ENCODE results near the gene PLEKHA8. TPM values are rescaled to one million over a fixed set of nuclear protein-coding genes. Genes with fewer than 3 reads are reported as not detected.

The PLEKHA8 gene
- total RNA-seq, 1 donor from 2014 or later, result 4.8 TPM

- H3K27ac ChIP-seq, result no peak overlapping the region
- H3K4me3 ChIP-seq, result no peak overlapping the region
- intact Hi-C loops (cut with DNase I), result no loop called here
- no peak for DNase-seq (ENCODE audit: low spot score in 2 of 2)
- TF ChIP-seq CTCF (IDR thresholded peaks at IDR 0.05), result no peak
- H3K9me3 ChIP-seq, result no peaks in the 10 kb centered on the region
- peaks cover 25 to 52% of the 10 kb centered on the region in 2 donors for H3K36me3 ChIP-seq
- H3K4me1 ChIP-seq, result peaks cover 0 to 3% of the 10 kb centered on the region in 2 donors
- no peaks in the 10 kb centered on the region for H3K27me3 ChIP-seq
Observed at GRCh38 chr7:30150711-30151110, 122.5 kb downstream of the PLEKHA8 start.

- intact Hi-C loops (cut with DNase I), result no loop called here
Observed at GRCh38 chr7:30154111-30154587, 125.9 kb downstream of the PLEKHA8 start.

GRCh38 chr7:30155481-30155880 lies 127.3 kb downstream of the PLEKHA8 start:
- no peak for TF ChIP-seq CTCF (IDR thresholded peaks at IDR 0.05)
- intact Hi-C loops (cut with DNase I), result no loop called here
- Histone ChIP-seq H3K9me3 (no peaks in the 10 kb centered on the region), H3K27me3 (no peaks in the 10 kb centered on the region), H3K36me3 (peaks cover 23 to 64% of the 10 kb centered on the region in 2 donors), H3K4me1 (no peaks in the 10 kb centered on the region), H3K4me3 (no peak overlapping the region), H3K27ac (no peak overlapping the region)
- DNase-seq (ENCODE audit: low spot score in 2 of 2), result no peak

More at GRCh38 chr7:30154111-30154587, 125.9 kb downstream of the PLEKHA8 start:
- peaks cover 31 to 64% of the 10 kb centered on the region in 2 donors for H3K36me3 ChIP-seq
- no peaks in the 10 kb centered on the region for H3K9me3 ChIP-seq
- no peak overlapping the region for H3K4me3 ChIP-seq
- H3K4me1 ChIP-seq, result no peaks in the 10 kb centered on the region
- no peak overlapping the region for H3K27ac ChIP-seq
- TF ChIP-seq CTCF (IDR thresholded peaks at IDR 0.05), result no peak
- no peak for DNase-seq (ENCODE audit: low spot score in 2 of 2)
- no peaks in the 10 kb centered on the region for H3K27me3 ChIP-seq

- no peak overlapping the region for H3K27ac ChIP-seq
- H3K27me3 ChIP-seq, result no peaks in the 10 kb centered on the region
- H3K4me3 ChIP-seq, result no peak overlapping the region
- intact Hi-C loops (cut with DNase I), result no loop called here
- no peaks in the 10 kb centered on the region for H3K9me3 ChIP-seq
- peaks cover 19 to 57% of the 10 kb centered on the region in 2 donors for H3K36me3 ChIP-seq
- H3K4me1 ChIP-seq, result no peaks in the 10 kb centered on the region
- TF ChIP-seq CTCF (IDR thresholded peaks at IDR 0.05), result no peak
- no peak for DNase-seq (ENCODE audit: low spot score in 2 of 2)
Observed at GRCh38 chr7:30157204-30157603, 129.0 kb downstream of the PLEKHA8 start.

- no peak for DNase-seq (ENCODE audit: low spot score in 2 of 2)
- intact Hi-C loops (cut with DNase I), result no loop called here
- Histone ChIP-seq H3K9me3 (no peaks in the 10 kb centered on the region), H3K27ac (no peak overlapping the region), H3K4me3 (no peak overlapping the region), H3K27me3 (no peaks in the 10 kb centered on the region), H3K4me1 (peaks cover 0 to 3% of the 10 kb centered on the region in 2 donors), H3K36me3 (peaks cover 10 to 42% of the 10 kb centered on the region in 2 donors)
- TF ChIP-seq CTCF (IDR thresholded peaks at IDR 0.05), result no peak
Observed at GRCh38 chr7:30159163-30159562, 131.0 kb downstream of the PLEKHA8 start.

- intact Hi-C loops (cut with DNase I), result loop anchor here (10.0 kb wide), 1 partner anchor 405 kb away; no protein-coding TSS in a partner anchor
- H3K36me3 ChIP-seq, result peaks cover 10 to 37% of the 10 kb centered on the region in 2 donors
Observed at GRCh38 chr7:30159698-30160143, 131.5 kb downstream of the PLEKHA8 start.

More at GRCh38 chr7:30159698-30160143, 131.5 kb downstream of the PLEKHA8 start:
- Histone ChIP-seq H3K27ac (no peak overlapping the region), H3K27me3 (no peaks in the 10 kb centered on the region), H3K4me1 (peaks cover 0 to 3% of the 10 kb centered on the region in 2 donors), H3K4me3 (no peak overlapping the region), H3K9me3 (no peaks in the 10 kb centered on the region)
- peak in 1 of 3 experiments; percentile 4 for TF ChIP-seq CTCF (IDR thresholded peaks at IDR 0.05)
- no peak for DNase-seq (ENCODE audit: low spot score in 2 of 2)
